ENCODE measurements around the gene ZFR2.
"Not testable (repeated sequence)": the region's sequence is repeated elsewhere in the genome, so short reads cannot be mapped to it uniquely, and the experiment has no call there.

Gene ZFR2

GRCh38 chr19:3836887-3837286, 32.0 kb downstream of the ZFR2 start:
- no peak for DNase-seq

GRCh38 chr19:3835055-3835435, 33.8 kb downstream of the ZFR2 start:
- DNase-seq: no peak

GRCh38 chr19:3834349-3835054, 34.3 kb downstream of the ZFR2 start:
- DNase-seq: no peak

GRCh38 chr19:3833578-3834348, 35.1 kb downstream of the ZFR2 start:
- no peak for DNase-seq

GRCh38 chr19:3832001-3832400, 36.8 kb downstream of the ZFR2 start:
- DNase-seq: no peak

GRCh38 chr19:3831601-3832000, 37.2 kb downstream of the ZFR2 start:
- no peak for DNase-seq

- no peak for DNase-seq
These were observed 37.9 kb downstream of the ZFR2 start for GRCh38 chr19:3830621-3831589.

- DNase-seq: no peak
These were observed 41.5 kb downstream of the ZFR2 start for GRCh38 chr19:3827306-3827705.

- no peak for DNase-seq
These were observed 42.7 kb downstream of the ZFR2 start for GRCh38 chr19:3826163-3826562.

GRCh38 chr19:3825286-3825956, 43.4 kb downstream of the ZFR2 start:
- DNase-seq: no peak

- DNase-seq: no peak
These were observed 45.5 kb downstream of the ZFR2 start for GRCh38 chr19:3823350-3823713.

- DNase-seq: no peak
These were observed 46.0 kb downstream of the ZFR2 start for GRCh38 chr19:3822683-3823349.

- DNase-seq: peak; percentile 24
These were observed 46.9 kb downstream of the ZFR2 start for GRCh38 chr19:3821857-3822364.

GRCh38 chr19:3821156-3821555, 47.7 kb downstream of the ZFR2 start:
- DNase-seq: no peak

GRCh38 chr19:3819989-3820388, 48.8 kb downstream of the ZFR2 start:
- no peak for DNase-seq

GRCh38 chr19:3818918-3819317, 49.9 kb downstream of the ZFR2 start:
- no peak for DNase-seq

- peak; percentile 5 for DNase-seq
These were observed 50.4 kb downstream of the ZFR2 start for GRCh38 chr19:3818466-3818865.

GRCh38 chr19:3817761-3818160, 51.1 kb downstream of the ZFR2 start:
- no peak for DNase-seq

GRCh38 chr19:3816566-3817218, 52.1 kb downstream of the ZFR2 start:
- DNase-seq: no peak

- DNase-seq: not testable (repeated sequence)
These were observed 52.7 kb downstream of the ZFR2 start for GRCh38 chr19:3816148-3816547.

- DNase-seq: no peak
These were observed 54.2 kb downstream of the ZFR2 start for GRCh38 chr19:3814648-3815047.
